CD4-positive, alpha-beta T cell (primary cell): ENCODE results near the gene OR1K1. TPM values are rescaled to one million over a fixed set of nuclear protein-coding genes. Genes with fewer than 3 reads are reported as not detected.

Experiments
- ATAC-seq: fragments of 200-7000 bp; cut with Tn5 transposase; one replicate; pipeline ENCODE4 v1.10.0; 2022; ENCODE audit warnings: mild to moderate bottlenecking; ENCODE audit not compliant: poor library complexity
- CTCF ChIA-PET: fragments of 350-600 bp; sonication (Branson Sonifier 250); formaldehyde crosslinking; loops from one replicate; lab custom pipeline; 2021; ENCODE audit warnings: antibody characterized with exemption, inconsistent platforms; lab: Charles Lee
- POLR2A ChIA-PET: fragments of 350-600 bp; sonication (Branson Sonifier 250); formaldehyde crosslinking; loops from one replicate; lab custom pipeline; 2021; ENCODE audit warnings: antibody characterized with exemption, inconsistent platforms; lab: Charles Lee
- DNase-seq, 14 experiments: peaks; one replicate each; pipeline ENCODE4 v3.0.0-alpha.2; 2013 to 2020; ENCODE audit warnings: mixed read lengths in 2 of 14
- H3K27ac ChIP-seq, 2 donors: one replicate each; pipeline versions ENCODE4 v1.5.1 to v1.7.0; 2013; ENCODE audit warnings: low read length in 2 of 2, low read depth in 1 of 2, mild to moderate bottlenecking in 1 of 2
- H3K27me3 ChIP-seq, 2 experiments: 1 replicate in 1 of 2; 2 replicates in 1 of 2; pipeline versions ENCODE4 v1.6.1 to v1.7.0; 2013; ENCODE audit warnings: low read length in 2 of 2, control low read depth in 1 of 2, mild to moderate bottlenecking in 1 of 2, moderate library complexity in 1 of 2; ENCODE audit not compliant: insufficient read depth in 2 of 2, control insufficient read depth in 1 of 2
- H3K36me3 ChIP-seq: one replicate; pipeline ENCODE4 v1.6.1; 2013; ENCODE audit warnings: low read length, control low read depth; ENCODE audit not compliant: insufficient read depth
- H3K4me1 ChIP-seq: one replicate; pipeline ENCODE4 v1.6.1; 2013; ENCODE audit warnings: low read length, control low read depth; ENCODE audit not compliant: insufficient read depth
- H3K4me3 ChIP-seq: one replicate; pipeline ENCODE4 v1.5.1; 2013; ENCODE audit warnings: mild to moderate bottlenecking, low read length, moderate library complexity
- H3K9me3 ChIP-seq, 2 experiments: 1 replicate in 1 of 2; 2 replicates in 1 of 2; pipeline versions ENCODE4 v1.6.1 to v1.7.0; 2013; ENCODE audit warnings: low read length in 2 of 2, mild to moderate bottlenecking in 2 of 2, control low read depth in 1 of 2, moderate library complexity in 1 of 2; ENCODE audit not compliant: control insufficient read depth in 1 of 2, insufficient read depth in 1 of 2
- H3K27ac Mint-ChIP-seq: one replicate; pipeline ENCODE4 v1.8.0; 2020; ENCODE audit warnings: mixed read lengths
- H3K27me3 Mint-ChIP-seq: one replicate; pipeline ENCODE4 v1.8.0; 2021; ENCODE audit warnings: mixed read lengths
- H3K36me3 Mint-ChIP-seq: one replicate; pipeline ENCODE4 v1.8.0; 2021; ENCODE audit warnings: low read depth, mixed read lengths
- H3K4me1 Mint-ChIP-seq: one replicate; pipeline ENCODE4 v1.8.0; 2021; ENCODE audit warnings: low read depth, mixed read lengths
- H3K4me3 Mint-ChIP-seq: one replicate; pipeline ENCODE4 v1.8.0; 2020; ENCODE audit warnings: mild to moderate bottlenecking, mixed read lengths
- H3K9me3 Mint-ChIP-seq: one replicate; pipeline ENCODE4 v1.8.0; 2020; ENCODE audit warnings: mixed read lengths
- CTCF ChIP-seq: fragments of 200-600 bp; IDR thresholded peaks from one replicate; pipeline ENCODE4 v1.8.0; 2022; ENCODE audit warnings: antibody characterized with exemption, mild to moderate bottlenecking
- intact Hi-C, 2 experiments: fragments of 100-400 bp; cut with DNase I in 1 of 2; cut with micrococcal nuclease in 1 of 2; formaldehyde crosslinking; loops; one replicate each; pipeline versions ENCODE4 v1.15.1 to v1.9.0; 2023 to 2025; cut with DNase I, micrococcal nuclease
- total RNA-seq, 174 experiments: library from RNA in 2 of 174; stranded (reverse) in 2 of 174; gene quantifications; one replicate each; pipeline ENCODE4 v1.2.3 and lab custom pipeline; 2021 to 2026

OR1K1 gene
- total RNA-seq, 2 experiments from 2014 or later, result not detected

GRCh38 chr9:122846371-122846940, 46.5 kb downstream of the OR1K1 start:
- ChIA-PET CTCF (interaction anchor here (1.0 kb wide), 1 partner anchor 11 kb away, joined by 4 read pairs; no protein-coding TSS in a partner anchor), POLR2A (no interaction called here)
- DNase-seq (peak in 4 of 14 experiments; percentile 31 to 52 (median 34)), ATAC-seq (peak; percentile 80)
- no peaks in the 10 kb centered on the region for H3K27me3 Mint-ChIP-seq
- no peak overlapping the region for H3K4me3 ChIP-seq
- TF ChIP-seq CTCF, result no peak
- H3K27ac Mint-ChIP-seq, result peak overlapping the region; percentile 87
- peaks cover 49% of the 10 kb centered on the region for H3K36me3 Mint-ChIP-seq
- H3K4me1 ChIP-seq, result no peaks in the 10 kb centered on the region
- intact Hi-C loops, result loop anchor here in 1 of 2 experiments (1.0 kb wide), 1 partner anchor 18 kb away; the partner anchor contains the start of gene PDCL
- H3K27me3 ChIP-seq, result no peaks in the 10 kb centered on the region
- H3K36me3 ChIP-seq, result peaks cover 19% of the 10 kb centered on the region
- H3K4me3 Mint-ChIP-seq, result peak overlapping the region; percentile 36
- H3K4me1 Mint-ChIP-seq, result peaks cover 51% of the 10 kb centered on the region
- no peaks in the 10 kb centered on the region for H3K9me3 Mint-ChIP-seq
- no peaks in the 10 kb centered on the region for H3K9me3 ChIP-seq
- no peak overlapping the region for H3K27ac ChIP-seq

GRCh38 chr9:122848256-122848943, 48.5 kb downstream of the OR1K1 start:
- Histone ChIP-seq H3K27me3 (no peaks in the 10 kb centered on the region), H3K9me3 (no peaks in the 10 kb centered on the region), H3K4me3 (no peak overlapping the region), H3K27ac (no peak overlapping the region), H3K36me3 (peaks cover 22% of the 10 kb centered on the region), H3K4me1 (no peaks in the 10 kb centered on the region)
- no peak for DNase-seq
- H3K27me3 Mint-ChIP-seq, result no peaks in the 10 kb centered on the region
- H3K4me1 Mint-ChIP-seq, result peaks cover 51% of the 10 kb centered on the region
- peaks cover 51% of the 10 kb centered on the region for H3K36me3 Mint-ChIP-seq
- no peak for TF ChIP-seq CTCF
- peak overlapping the region; percentile 87 for H3K27ac Mint-ChIP-seq
- ChIA-PET CTCF (interaction anchor here (0.5 to 2.0 kb wide), 3 partner anchors 13 to 749 kb away, joined by 3 to 5 read pairs (median 3); no protein-coding TSS in a partner anchor), POLR2A (interaction anchor here (0.8 to 2.0 kb wide), 4 partner anchors 13 to 56 kb away, joined by 3 to 5 read pairs (median 3); partner anchors contain the start of genes PDCL and RC3H2)
- no peak overlapping the region for H3K4me3 Mint-ChIP-seq
- H3K9me3 Mint-ChIP-seq, result no peaks in the 10 kb centered on the region
- no peak for ATAC-seq
- intact Hi-C loops, result no loop called here

Other genes with a start within 250 kb of the OR1K1 start
- gene OR1N2, start 247.0 kb upstream of the OR1K1 start, total RNA-seq, result not detected
- not detected for gene OR1L8, start 216.7 kb upstream of the OR1K1 start, total RNA-seq
- not detected for gene OR1Q1, start 185.4 kb upstream of the OR1K1 start, total RNA-seq
- not detected for gene OR1B1, start 142.5 kb upstream of the OR1K1 start, total RNA-seq
- gene OR1L1, start 138.4 kb upstream of the OR1K1 start, total RNA-seq, result not detected
- not detected for gene OR1L3, start 125.0 kb upstream of the OR1K1 start, total RNA-seq
- not detected for gene OR1L4, start 76.1 kb upstream of the OR1K1 start, total RNA-seq
- not detected for gene OR1L6, start 57.8 kb upstream of the OR1K1 start, total RNA-seq
- gene OR5C1, start 11.2 kb upstream of the OR1K1 start, total RNA-seq, result not detected
- 10 to 100 TPM; 26.6 to 27.3 TPM for gene PDCL, start 28.5 kb downstream of the OR1K1 start, total RNA-seq
- gene RC3H2, start 105.2 kb downstream of the OR1K1 start, total RNA-seq, result 10 to 100 TPM; 85.2 to 86.8 TPM
- gene ZBTB6, start 113.2 kb downstream of the OR1K1 start, total RNA-seq, result 1 to 10 TPM; 3.6 to 3.9 TPM
- 1 to 10 TPM; 4.8 to 6.0 TPM for gene ZBTB26, start 131.4 kb downstream of the OR1K1 start, total RNA-seq
- 10 to 100 TPM; 20.6 to 24.9 TPM for gene RABGAP1, start 140.9 kb downstream of the OR1K1 start, total RNA-seq
- under 1 TPM; 0.74 to 0.89 TPM for gene GPR21, start 233.5 kb downstream of the OR1K1 start, total RNA-seq